SK-N-SH (cell line): ENCODE results near the gene CAMK2N1. TPM values are rescaled to one million over a fixed set of nuclear protein-coding genes. Genes with fewer than 3 reads are reported as not detected.

Experiments used
- CTCF ChIA-PET: fragments of 300-600, 350-600 bp; formaldehyde crosslinking; extraction: SDS; loops from one replicate; lab custom pipeline; 2021; lab: Yijun Ruan, JAX
- POLR2A ChIA-PET: fragments of 350-600 bp; sonication (Branson Sonifier 250); formaldehyde crosslinking; extraction: SDS; loops from one replicate; lab custom pipeline; 2020; ENCODE audit warnings: antibody characterized with exemption, inconsistent platforms; lab: Yijun Ruan, JAX
- DNase-seq: peaks from one replicate; pipeline ENCODE4 v3.0.0; 2012
- H2AFZ ChIP-seq: fragments of 200-600 bp; sonication (generic); 2 replicates; pipeline ENCODE4 v1.8.1; 2016; ENCODE audit warnings: antibody characterized with exemption, mild to moderate bottlenecking, low read depth
- H3F3A ChIP-seq: fragments of 200-600 bp; sonication (generic); replicated peaks from 2 replicates; pipeline ENCODE3; 2016; ENCODE audit warnings: antibody characterized with exemption, mild to moderate bottlenecking; ENCODE audit not compliant: insufficient read depth
- H3K27ac ChIP-seq, 2 experiments: fragments of 200-500 bp in 1 of 2; fragments of 200-600 bp in 1 of 2; sonication (Bioruptor generic) in 1 of 2; sonication (generic), shearing (Covaris generic) in 1 of 2; 2 replicates each; pipeline versions ENCODE4 v1.5.1 to v1.6.1; 2014 to 2016; ENCODE audit warnings: low read depth in 2 of 2, inconsistent platforms in 1 of 2, low read length in 1 of 2, mild to moderate bottlenecking in 1 of 2, mixed read lengths in 1 of 2
- H3K27me3 ChIP-seq: fragments of 200-600 bp; sonication (generic), shearing (Covaris generic); 2 replicates; pipeline ENCODE4 v1.6.1; 2016; ENCODE audit warnings: mixed run types; ENCODE audit not compliant: insufficient read depth
- H3K36me3 ChIP-seq, 2 experiments: fragments of 200-500 bp in 1 of 2; fragments of 200-600 bp in 1 of 2; sonication (Bioruptor generic) in 1 of 2; sonication (generic) in 1 of 2; replicated peaks in 1 of 2; 2 replicates each; pipeline versions ENCODE3 to v1.5.1; 2014 to 2016; ENCODE audit warnings: low read length in 1 of 2, mild to moderate bottlenecking in 1 of 2; ENCODE audit not compliant: insufficient read depth in 2 of 2, control insufficient read depth in 1 of 2
- H3K4me1 ChIP-seq, 2 experiments: fragments of 200-500 bp in 1 of 2; fragments of 200-600 bp in 1 of 2; sonication (Bioruptor generic) in 1 of 2; sonication (generic), shearing (Covaris generic) in 1 of 2; 2 replicates each; pipeline versions ENCODE4 v1.5.1 to v1.6.1; 2014 to 2016; ENCODE audit warnings: low read depth in 1 of 2, low read length in 1 of 2, mixed run types in 1 of 2; ENCODE audit not compliant: insufficient read depth in 2 of 2, control insufficient read depth in 1 of 2
- H3K4me2 ChIP-seq: fragments of 200-600 bp; sonication (generic), shearing (Covaris generic); 2 replicates; pipeline ENCODE4 v1.6.1; 2017; ENCODE audit warnings: mixed run types
- H3K4me3 ChIP-seq, 2 experiments: fragments of 200-500 bp in 1 of 2; fragments of 200-600 bp in 1 of 2; sonication (Bioruptor generic) in 1 of 2; sonication (generic), shearing (Covaris generic) in 1 of 2; 2 replicates each; pipeline versions ENCODE4 v1.5.1 to v1.8.1; 2014 to 2016; ENCODE audit warnings: low read depth in 2 of 2, inconsistent platforms in 1 of 2, low read length in 1 of 2, mild to moderate bottlenecking in 1 of 2, mixed read lengths in 1 of 2, moderate library complexity in 1 of 2
- H3K79me2 ChIP-seq: fragments of 200-600 bp; sonication (generic); 2 replicates; pipeline ENCODE4 v1.8.1; 2017; ENCODE audit warnings: mild to moderate bottlenecking; ENCODE audit not compliant: insufficient read depth
- H3K9ac ChIP-seq: fragments of 200-600 bp; sonication (generic); 2 replicates; pipeline ENCODE4 v1.6.1; 2017; ENCODE audit warnings: mixed run types
- H3K9me2 ChIP-seq: fragments of 200-600 bp; sonication (generic); 2 replicates; pipeline ENCODE4 v1.6.1; 2017; ENCODE audit warnings: mixed run types
- H3K9me3 ChIP-seq: fragments of 200-600 bp; sonication (generic); 2 replicates; pipeline ENCODE4 v1.6.1; 2017; ENCODE audit warnings: mixed run types, mild to moderate bottlenecking, moderate library complexity
- H4K20me1 ChIP-seq: fragments of 200-600 bp; sonication (generic); 2 replicates; pipeline ENCODE4 v1.6.1; 2017; ENCODE audit warnings: mild to moderate bottlenecking, mixed run types; ENCODE audit not compliant: insufficient read depth
- CHD2 ChIP-seq: fragments of 150-350 bp; IDR thresholded peaks from 2 replicates; pipeline ENCODE4 v1.6.1; 2018; ENCODE audit warnings: low read length; ENCODE audit not compliant: partially characterized antibody
- ELF1 ChIP-seq: IDR thresholded peaks from 2 replicates; pipeline ENCODE4 v1.4.0; 2012
- FOSL2 ChIP-seq: IDR thresholded peaks from 2 replicates; pipeline ENCODE4 v1.4.0; 2012; ENCODE audit warnings: low read depth, mild to moderate bottlenecking, moderate library complexity, borderline replicate concordance
- FOXM1 ChIP-seq: IDR thresholded peaks from 2 replicates; pipeline ENCODE4 v1.4.0; 2012; ENCODE audit warnings: low read depth, mild to moderate bottlenecking
- GABPA ChIP-seq: IDR thresholded peaks from 2 replicates; pipeline ENCODE4 v1.4.0; 2012; ENCODE audit warnings: low read depth, mild to moderate bottlenecking
- IRF3 ChIP-seq: fragments of 150-350 bp; IDR thresholded peaks from 2 replicates; pipeline ENCODE4 v1.6.1; 2016; ENCODE audit warnings: mild to moderate bottlenecking, low read depth, low read length
- JUND ChIP-seq: IDR thresholded peaks from 2 replicates; pipeline ENCODE4 v1.4.0; 2012
- MAX ChIP-seq: IDR thresholded peaks from 2 replicates; pipeline ENCODE4 v1.4.0; 2012; ENCODE audit warnings: low read depth
- MEF2A ChIP-seq: IDR thresholded peaks from 2 replicates; pipeline ENCODE4 v1.4.0; 2012; ENCODE audit warnings: low read depth, borderline replicate concordance
- MXI1 ChIP-seq: IDR thresholded peaks from 2 replicates; pipeline ENCODE4 v1.6.1; 2012; ENCODE audit warnings: mild to moderate bottlenecking, low read depth, low read length, improper control_type of control experiment
- NFIC ChIP-seq: IDR thresholded peaks from 2 replicates; pipeline ENCODE4 v1.4.0; 2012; ENCODE audit warnings: borderline replicate concordance
- POLR2AphosphoS5 ChIP-seq: IDR thresholded peaks from 2 replicates; pipeline ENCODE4 v1.6.1; 2012; ENCODE audit warnings: low read depth, low read length
- RAD21 ChIP-seq: IDR thresholded peaks from 2 replicates; pipeline ENCODE4 v1.6.1; 2012; ENCODE audit warnings: mild to moderate bottlenecking, low read length
- RCOR1 ChIP-seq: fragments of 150-350 bp; IDR thresholded peaks from 2 replicates; pipeline ENCODE4 v1.6.1; 2017; ENCODE audit warnings: antibody characterized with exemption, low read length
- RFX5 ChIP-seq: IDR thresholded peaks from 2 replicates; pipeline ENCODE4 v1.6.1; 2012; ENCODE audit warnings: mild to moderate bottlenecking, improper control_type of control experiment, low read length
- RXRA ChIP-seq: IDR thresholded peaks from 2 replicates; pipeline ENCODE4 v1.4.0; 2012; ENCODE audit warnings: low read depth, mild to moderate bottlenecking, borderline replicate concordance
- SIN3A ChIP-seq: IDR thresholded peaks from 2 replicates; pipeline ENCODE4 v1.6.1; 2012; ENCODE audit warnings: low read depth, mild to moderate bottlenecking, low read length, moderate library complexity, borderline replicate concordance
- TAF1 ChIP-seq: IDR thresholded peaks from 2 replicates; pipeline ENCODE4 v1.6.1; 2012; ENCODE audit warnings: low read depth, mild to moderate bottlenecking, low read length, moderate library complexity, borderline replicate concordance
- USF1 ChIP-seq: IDR thresholded peaks from 2 replicates; pipeline ENCODE4 v1.4.0; 2012; ENCODE audit warnings: low read depth, borderline replicate concordance
- USF2 ChIP-seq: fragments of 150-350 bp; IDR thresholded peaks from 2 replicates; pipeline ENCODE4 v1.6.1; 2017; ENCODE audit warnings: antibody characterized with exemption, low read length, low read depth, borderline replicate concordance
- YY1 ChIP-seq: IDR thresholded peaks from 2 replicates; pipeline ENCODE4 v1.4.0; 2012; ENCODE audit warnings: low read depth, mild to moderate bottlenecking
- ZBTB33 ChIP-seq: IDR thresholded peaks from 2 replicates; pipeline ENCODE4 v1.4.0; 2012; ENCODE audit warnings: low read depth, borderline replicate concordance
- WGBS: methylation state at CpG from one replicate; pipeline ENCODE4 v1.1.6; 2017; ENCODE audit warnings: low lambda C conversion rate; 5-methylcytosine and 5-hydroxymethylcytosine counted together
- polyA plus RNA-seq, 3 experiments: library from polyadenylated mRNA; depleted of rRNA; stranded (reverse); fragments of >200 nt; gene quantifications; 2 replicates each; pipeline ENCODE4 v1.2.3, GENCODE V29; 2012

The CAMK2N1 gene
- polyA plus RNA-seq, 1 of the 3 experiments (the other 2 are of a cell fraction): 5.3 TPM

- Histone ChIP-seq H3F3A (no peaks in the 10 kb centered on the region), H3K9me2 (no peaks in the 10 kb centered on the region), H3K9me3 (no peaks in the 10 kb centered on the region), H2AFZ (no peak overlapping the region), H4K20me1 (no peaks in the 10 kb centered on the region), H3K4me1 (no peaks in the 10 kb centered on the region; a peak in 1 of 4 replicates), H3K36me3 (no peaks in the 10 kb centered on the region), H3K9ac (no peak overlapping the region), H3K79me2 (no peaks in the 10 kb centered on the region), H3K27me3 (no peaks in the 10 kb centered on the region), H3K4me3 (no peak overlapping the region), H3K27ac (no peak overlapping the region), H3K4me2 (no peak overlapping the region)
- CTCF ChIA-PET: interaction anchor here (1.1 to 3.0 kb wide), 4 partner anchors 18 to 45 kb away, joined by 3 to 16 read pairs (median 6); no protein-coding TSS in a partner anchor
- peak; percentile 58 for DNase-seq
- TF ChIP-seq JUND: no peak
- TF ChIP-seq MAX: no peak
- no peak for TF ChIP-seq RAD21
- no peak for TF ChIP-seq YY1
- TF ChIP-seq RFX5: no peak
- no peak for TF ChIP-seq CHD2
- TF ChIP-seq USF1: no peak
- TF ChIP-seq GABPA: no peak
- no peak for TF ChIP-seq MXI1
- no peak for TF ChIP-seq MEF2A
- TF ChIP-seq ZBTB33: no peak
- no peak for TF ChIP-seq RCOR1
- no peak for TF ChIP-seq SIN3A
- TF ChIP-seq FOSL2: no peak
- no peak for TF ChIP-seq POLR2AphosphoS5
- TF ChIP-seq RXRA: no peak
- no peak for TF ChIP-seq TAF1
- 53% methylated on average over 9 of the region's 9 CpGs for WGBS
- POLR2A ChIA-PET: no interaction called here
Measured at GRCh38 chr1:20448671-20449071, 37.3 kb downstream of the CAMK2N1 start.

GRCh38 chr1:20447794-20448193, 38.2 kb downstream of the CAMK2N1 start:
- Histone ChIP-seq H3K4me3 (no peak overlapping the region), H3K36me3 (no peaks in the 10 kb centered on the region), H3F3A (no peaks in the 10 kb centered on the region), H4K20me1 (no peaks in the 10 kb centered on the region), H3K9ac (no peak overlapping the region), H3K79me2 (no peaks in the 10 kb centered on the region), H3K4me2 (no peak overlapping the region), H3K9me3 (no peaks in the 10 kb centered on the region), H3K27ac (no peak overlapping the region), H3K9me2 (no peaks in the 10 kb centered on the region), H3K27me3 (no peaks in the 10 kb centered on the region), H2AFZ (no peak overlapping the region), H3K4me1 (peaks cover 0 to 6% of the 10 kb centered on the region in 2 experiments; a peak in 1 of 4 replicates)
- ChIA-PET CTCF (interaction anchor here (0.6 to 3.0 kb wide), 3 partner anchors 17 to 844 kb away, joined by 3 to 16 read pairs (median 3); no protein-coding TSS in a partner anchor), POLR2A (no interaction called here)
- no peak for DNase-seq
- WGBS: 87% methylated on average over 7 of the region's 7 CpGs
- TF ChIP-seq YY1: no peak
- no peak for TF ChIP-seq USF2
- TF ChIP-seq RFX5: no peak
- TF ChIP-seq ELF1: no peak
- no peak for TF ChIP-seq FOXM1
- TF ChIP-seq USF1: no peak
- TF ChIP-seq NFIC: no peak
- no peak for TF ChIP-seq IRF3
